ENCODE measurements around the gene KNDC1. TPM values are rescaled to one million over a fixed set of nuclear protein-coding genes. Genes with fewer than 3 reads are reported as not detected.
"Not testable (repeated sequence)": the region's sequence is repeated elsewhere in the genome, so short reads cannot be mapped to it uniquely, and the experiment has no call there.

KNDC1 gene
- total and polyA plus RNA-seq, 12 donors = 1.0 to 93.4 (median 39.0) TPM

DNA sequence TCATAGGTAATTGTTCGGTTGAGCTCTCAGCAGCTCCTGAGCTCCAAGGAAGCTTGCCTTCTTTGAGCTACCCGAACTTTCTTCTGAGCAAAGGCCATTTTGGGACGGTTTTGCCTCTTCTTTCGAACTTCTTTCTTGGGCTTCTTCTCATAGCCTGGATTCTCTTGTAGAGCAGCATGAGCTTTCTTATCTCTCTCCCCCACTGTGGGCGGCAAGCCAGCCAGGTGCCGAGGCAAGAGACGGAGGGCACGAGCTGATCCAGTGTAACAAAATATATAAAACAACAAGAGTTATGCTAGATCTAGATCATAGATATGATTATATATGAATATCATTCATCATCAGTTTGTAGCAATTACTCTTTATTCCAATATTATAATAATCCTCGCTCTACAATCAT is 16.5 kb upstream of the KNDC1 start:
- WGBS, 4 donors = 44 to 52% (median 47%) methylated on average over 9 of the region's 9 CpGs
- Histone ChIP-seq H3K4me3 (no peak overlapping the region), H3K4me1 (replicated peaks in 1 of 2) (peaks cover 7 to 18% of the 10 kb centered on the region in 2 donors), H3K27ac (peak overlapping the region in 1 of 5 donors; percentile 85), H3K27me3 (peaks cover 12% of the 10 kb centered on the region), H3K9me3 (replicated peaks in 1 of 3) (no peaks in the 10 kb centered on the region), H3K36me3 (replicated peaks in 1 of 2) (no peaks in the 10 kb centered on the region)
- DNase-seq = peak in 2 of 7 donors; percentile 30 to 66
- intact Hi-C loops (cut with DNase I) = loop anchor here in 1 of 2 donors (10.0 kb wide), 1 partner anchor 171 kb away; no protein-coding TSS in a partner anchor
- no peak for TF ChIP-seq POLR2A (IDR thresholded peaks at IDR 0.05)
- TF ChIP-seq, protein P1, sequence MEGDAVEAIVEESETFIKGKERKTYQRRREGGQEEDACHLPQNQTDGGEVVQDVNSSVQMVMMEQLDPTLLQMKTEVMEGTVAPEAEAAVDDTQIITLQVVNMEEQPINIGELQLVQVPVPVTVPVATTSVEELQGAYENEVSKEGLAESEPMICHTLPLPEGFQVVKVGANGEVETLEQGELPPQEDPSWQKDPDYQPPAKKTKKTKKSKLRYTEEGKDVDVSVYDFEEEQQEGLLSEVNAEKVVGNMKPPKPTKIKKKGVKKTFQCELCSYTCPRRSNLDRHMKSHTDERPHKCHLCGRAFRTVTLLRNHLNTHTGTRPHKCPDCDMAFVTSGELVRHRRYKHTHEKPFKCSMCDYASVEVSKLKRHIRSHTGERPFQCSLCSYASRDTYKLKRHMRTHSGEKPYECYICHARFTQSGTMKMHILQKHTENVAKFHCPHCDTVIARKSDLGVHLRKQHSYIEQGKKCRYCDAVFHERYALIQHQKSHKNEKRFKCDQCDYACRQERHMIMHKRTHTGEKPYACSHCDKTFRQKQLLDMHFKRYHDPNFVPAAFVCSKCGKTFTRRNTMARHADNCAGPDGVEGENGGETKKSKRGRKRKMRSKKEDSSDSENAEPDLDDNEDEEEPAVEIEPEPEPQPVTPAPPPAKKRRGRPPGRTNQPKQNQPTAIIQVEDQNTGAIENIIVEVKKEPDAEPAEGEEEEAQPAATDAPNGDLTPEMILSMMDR (IDR thresholded peaks at IDR 0.05) = no peak

DNA sequence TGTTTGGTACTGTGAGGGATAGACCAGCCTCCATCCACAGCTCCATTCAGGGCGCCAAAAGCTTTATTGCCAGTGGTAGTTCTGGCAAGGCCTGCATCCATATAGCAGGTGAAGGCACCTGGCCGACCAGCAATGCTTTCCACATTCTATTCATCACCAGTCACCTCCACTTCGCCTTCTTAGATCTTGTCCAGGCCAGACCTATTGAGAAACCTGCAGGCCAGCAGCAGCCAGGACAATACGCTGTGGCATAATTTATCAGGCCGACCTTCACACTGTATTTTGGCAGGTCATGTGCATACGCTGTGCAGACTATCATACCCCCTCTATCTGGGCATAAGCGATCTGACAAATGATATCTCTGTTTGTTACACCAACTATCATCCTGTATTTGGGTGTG is 15.2 kb upstream of the KNDC1 start:
- WGBS, 4 donors = 44 to 60% (median 50%) methylated on average over 7 of the region's 7 CpGs
- peak in 6 of 7 donors; percentile 64 to 81 (median 78) for DNase-seq
- intact Hi-C loops (cut with DNase I) = loop anchor here in 1 of 2 donors (10.0 kb wide), 1 partner anchor 170 kb away; no protein-coding TSS in a partner anchor
- H3K27ac ChIP-seq = peak overlapping the region; percentile 34 to 92 (median 82)
- H3K9me3 ChIP-seq (replicated peaks in 1 of 3) = no peaks in the 10 kb centered on the region
- no peak for TF ChIP-seq POLR2A (IDR thresholded peaks at IDR 0.05)
- TF ChIP-seq, protein P1 (IDR thresholded peaks at IDR 0.05) = peak in 1 of 6 experiments; percentile 14
- H3K27me3 ChIP-seq = peaks cover 12% of the 10 kb centered on the region
- no peak overlapping the region for H3K4me3 ChIP-seq
- peaks cover 7 to 18% of the 10 kb centered on the region in 2 donors for H3K4me1 ChIP-seq (replicated peaks in 1 of 2)
- H3K36me3 ChIP-seq (replicated peaks in 1 of 2) = no peaks in the 10 kb centered on the region

DNA sequence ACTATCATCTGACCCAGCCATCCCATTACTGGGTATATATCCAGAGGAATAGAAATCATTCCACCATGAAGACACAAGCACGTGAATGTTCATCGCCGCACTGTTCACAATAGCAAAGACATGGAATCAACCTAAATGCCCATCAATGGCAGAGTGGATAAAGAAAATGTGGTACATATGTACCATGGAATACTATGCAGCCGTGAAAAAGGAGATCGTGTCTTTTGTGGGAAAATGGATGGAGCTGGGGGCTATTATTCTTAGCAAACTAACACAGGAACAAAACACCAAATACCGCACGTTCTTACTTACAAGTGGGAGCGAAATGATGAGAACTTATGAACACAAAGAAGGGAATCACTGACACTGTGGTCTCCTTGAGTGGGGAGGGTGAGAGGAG is 9.8 kb upstream of the KNDC1 start:
- no peak overlapping the region for H3K4me3 ChIP-seq
- intact Hi-C loops (cut with DNase I) = loop anchor here in 1 of 2 donors (10.0 kb wide), 1 partner anchor 85 kb away; the partner anchor contains the start of genes UTF1 and VENTX
- H3K27me3 ChIP-seq = no peaks in the 10 kb centered on the region
- no peaks in the 10 kb centered on the region for H3K36me3 ChIP-seq (replicated peaks in 1 of 2)
- WGBS, 4 donors = 91 to 93% (median 92%) methylated on average over 8 of the region's 8 CpGs
- DNase-seq = no peak
- no peak for TF ChIP-seq POLR2A (IDR thresholded peaks at IDR 0.05)
- TF ChIP-seq, protein P1 (IDR thresholded peaks at IDR 0.05) = no peak
- H3K4me1 ChIP-seq (replicated peaks in 1 of 2) = peaks cover 0 to 3% of the 10 kb centered on the region in 2 donors
- H3K9me3 ChIP-seq (replicated peaks in 1 of 3) = no peaks in the 10 kb centered on the region
- no peak overlapping the region for H3K27ac ChIP-seq

DNA sequence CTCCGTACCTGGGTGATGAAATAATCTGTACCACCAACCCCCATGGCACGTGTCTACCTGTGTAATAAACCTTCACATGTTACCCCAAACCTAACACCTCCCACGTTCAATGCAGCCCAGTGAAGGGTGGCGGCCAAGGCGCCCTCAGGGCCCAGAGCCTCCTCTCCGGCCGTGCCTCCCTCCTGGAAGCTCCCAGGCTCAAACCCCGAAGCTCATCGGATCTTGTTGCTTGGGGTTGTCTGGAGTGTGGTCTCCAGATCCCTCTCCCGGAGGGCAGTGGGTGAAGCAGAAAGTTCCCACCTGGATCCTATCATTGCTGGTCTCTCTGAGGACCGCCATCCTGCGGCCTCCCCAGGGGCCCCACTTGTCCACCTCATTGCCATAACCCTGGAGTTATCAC is 9.4 kb upstream of the KNDC1 start:
- H3K9me3 ChIP-seq (replicated peaks in 1 of 3) = no peaks in the 10 kb centered on the region
- H3K36me3 ChIP-seq (replicated peaks in 1 of 2) = no peaks in the 10 kb centered on the region
- 84 to 93% (median 89%) methylated on average over 11 to 12 of the region's 12 CpGs for WGBS, 4 donors
- DNase-seq = peak in 1 of 7 donors; percentile 11
- H3K27ac ChIP-seq = no peak overlapping the region
- H3K4me3 ChIP-seq = no peak overlapping the region
- TF ChIP-seq, protein P1 (IDR thresholded peaks at IDR 0.05) = no peak
- no peak for TF ChIP-seq POLR2A (IDR thresholded peaks at IDR 0.05)
- H3K27me3 ChIP-seq = no peaks in the 10 kb centered on the region
- intact Hi-C loops (cut with DNase I) = loop anchor here in 1 of 2 donors (10.0 kb wide), 1 partner anchor 84 kb away; the partner anchor contains the start of genes UTF1 and VENTX
- peaks cover 0 to 3% of the 10 kb centered on the region in 2 donors for H3K4me1 ChIP-seq (replicated peaks in 1 of 2)

DNA sequence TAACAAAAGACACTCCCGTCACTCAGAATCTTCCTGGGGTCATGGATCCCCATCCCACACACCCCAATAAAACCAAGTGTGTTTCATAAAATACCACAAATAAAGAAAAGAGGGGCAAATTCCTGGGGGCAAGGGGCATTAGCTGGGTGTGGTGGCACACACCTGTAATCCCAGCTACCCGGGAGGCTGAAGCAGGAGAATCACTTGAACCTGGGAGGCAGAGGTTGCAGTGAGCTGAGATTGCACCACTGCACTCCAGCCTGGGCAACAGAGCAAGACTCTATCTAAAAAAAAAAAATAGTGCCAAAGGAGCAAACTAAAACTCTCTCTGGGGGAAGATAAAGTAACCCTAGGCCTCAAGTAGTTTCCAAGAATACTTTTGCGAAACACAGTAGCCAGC is 8.9 kb upstream of the KNDC1 start:
- H3K4me3 ChIP-seq; DNase-seq; H3K4me1 ChIP-seq (replicated peaks in 1 of 2); H3K27me3 ChIP-seq; H3K27ac ChIP-seq; H3K9me3 ChIP-seq (replicated peaks in 1 of 3); H3K36me3 ChIP-seq (replicated peaks in 1 of 2): not testable (repeated sequence)
- intact Hi-C loops (cut with DNase I) = loop anchor here in 1 of 2 donors (10.0 kb wide), 1 partner anchor 84 kb away; the partner anchor contains the start of genes UTF1 and VENTX
- WGBS, 4 donors = 93 to 97% (median 96%) methylated on average over 3 of the region's 3 CpGs

All from adrenal gland (tissue), 12 donors.